Fibroblast of upper back skin (primary cell): ENCODE data around the gene GJC2.

Experiments
- DNase-seq: peaks from one replicate; pipeline ENCODE4 v3.0.0-alpha.2; 2013

GJC2 gene

DNA sequence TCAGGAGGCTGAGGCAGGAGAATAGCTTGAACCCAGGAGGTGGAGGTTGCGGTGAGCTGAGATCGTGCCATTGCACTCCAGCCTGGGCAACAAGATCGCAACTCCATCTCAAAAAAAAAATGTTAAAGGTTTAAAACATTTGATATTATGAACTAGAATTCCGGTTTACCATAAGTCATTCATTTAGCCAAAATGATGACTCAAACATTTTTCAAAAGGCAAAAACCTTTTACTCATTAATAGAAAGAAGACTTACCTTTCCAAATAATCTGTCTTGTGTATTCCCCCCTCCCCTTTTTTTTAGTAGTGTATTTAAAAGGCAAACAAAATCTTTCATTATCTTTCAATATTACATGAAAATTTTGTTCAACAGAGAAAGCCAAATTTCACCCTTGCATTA lies 32.4 kb upstream of the GJC2 start:
- DNase-seq = no peak

DNA sequence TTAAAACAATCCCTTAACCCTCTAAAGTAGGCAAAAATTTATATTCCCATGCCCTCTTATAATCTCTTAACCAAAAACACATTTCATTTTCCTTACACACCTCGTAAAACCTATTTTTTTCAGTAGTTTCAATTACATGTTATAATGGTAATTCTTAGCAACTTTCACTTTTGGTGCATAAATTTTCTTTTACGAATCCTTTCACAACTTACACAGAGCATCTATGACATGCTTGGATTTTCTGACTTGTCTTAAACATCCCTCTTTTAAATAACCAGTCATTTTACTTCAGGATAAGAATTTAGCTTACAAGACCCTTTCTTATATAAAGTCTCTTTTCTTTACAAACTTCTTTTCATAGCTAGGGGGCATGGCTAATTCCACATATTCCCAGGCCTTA lies 31.7 kb upstream of the GJC2 start:
- no peak for DNase-seq

DNA sequence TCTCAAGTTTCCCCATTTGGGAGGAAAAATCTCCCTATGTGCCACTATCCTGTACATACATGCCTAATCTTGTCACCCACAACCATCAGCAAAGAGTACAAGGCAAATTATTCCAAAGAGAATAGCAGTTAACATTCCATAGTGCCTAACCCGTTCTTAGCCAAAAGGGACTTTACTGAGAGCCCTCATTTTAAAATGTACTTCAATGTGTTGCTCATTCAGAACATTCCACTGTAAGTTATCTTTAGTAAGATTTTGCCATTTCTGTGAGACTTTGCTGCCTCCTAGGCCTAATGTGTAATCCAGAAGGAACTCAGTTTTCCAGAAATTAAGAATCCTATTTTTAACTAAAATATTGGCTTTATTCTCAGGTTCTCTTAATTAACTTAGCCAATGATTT lies 29.4 kb upstream of the GJC2 start:
- no peak for DNase-seq

DNA sequence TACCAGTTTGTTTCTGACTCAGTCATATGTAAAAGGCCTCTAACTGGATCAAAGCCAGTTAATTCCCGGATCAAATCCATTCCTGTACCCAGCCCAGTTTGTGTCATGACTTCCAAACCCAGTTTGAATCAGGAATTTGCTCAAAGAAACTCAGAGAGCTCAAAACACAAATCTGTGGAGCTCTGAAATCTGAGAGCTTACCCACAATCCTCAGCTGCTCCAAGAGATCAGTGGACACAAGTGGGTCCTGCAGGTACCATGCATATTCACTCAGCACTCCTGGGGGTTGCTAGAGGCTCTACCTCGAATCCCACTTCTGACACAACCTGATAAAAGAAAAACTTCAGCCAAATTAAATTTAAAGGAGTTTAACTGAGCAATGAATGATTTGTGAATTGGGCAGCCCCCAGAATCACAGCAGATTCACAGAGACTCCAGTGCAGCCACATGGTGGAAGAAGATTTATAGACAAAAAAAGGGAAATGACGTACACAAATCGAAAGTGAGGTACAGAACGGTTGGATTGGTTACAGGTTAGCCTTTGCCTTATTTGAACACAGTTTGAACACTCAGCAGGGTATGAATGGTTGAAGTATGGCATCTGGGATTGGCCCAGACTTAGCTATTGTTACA lies 28.8 kb upstream of the GJC2 start:
- no peak for DNase-seq

DNA sequence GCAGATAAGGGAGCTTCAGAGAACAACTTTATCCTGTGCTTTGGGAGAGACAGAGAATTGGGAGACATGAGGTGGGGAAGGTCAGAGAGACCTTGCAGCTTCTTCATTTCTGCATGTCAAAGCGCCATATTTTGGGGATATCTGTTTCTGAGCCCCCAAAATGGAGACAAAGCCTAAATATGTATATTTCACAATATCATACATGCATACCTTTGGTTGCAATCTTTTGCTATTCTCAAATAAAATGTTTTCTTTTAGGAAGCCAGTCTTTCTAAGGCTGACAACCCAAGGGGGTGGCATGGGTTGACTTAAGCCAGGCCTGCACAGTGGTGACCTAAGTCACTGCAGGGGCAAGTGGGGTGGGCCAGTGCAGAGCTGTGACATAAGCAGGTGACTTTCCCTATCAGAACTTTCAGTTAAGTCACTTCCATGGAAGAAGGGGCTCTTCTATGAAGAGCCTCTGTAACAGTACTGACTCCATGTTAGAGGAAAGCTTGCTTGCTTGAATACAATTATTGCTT lies 26.7 kb upstream of the GJC2 start:
- DNase-seq = no peak

DNA sequence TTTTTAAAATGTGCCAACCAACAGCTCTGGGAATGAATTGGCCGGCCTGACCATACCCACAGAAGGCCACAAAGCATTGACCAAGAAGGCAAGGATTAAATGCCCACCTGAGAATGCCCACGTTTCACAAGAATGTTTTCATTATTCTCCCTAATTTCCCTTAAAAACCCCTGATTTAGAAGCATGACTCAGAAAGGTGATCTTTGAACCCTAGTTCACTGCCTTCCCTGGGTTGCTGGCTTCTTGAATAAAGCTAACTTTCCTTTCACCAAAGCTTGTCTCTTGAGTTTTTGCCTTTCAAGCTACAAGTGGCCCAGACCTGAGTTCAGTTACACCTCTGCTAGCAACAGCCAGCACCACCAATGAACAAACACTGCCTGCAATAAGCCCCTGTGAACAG lies 26.2 kb upstream of the GJC2 start:
- no peak for DNase-seq

- no peak for DNase-seq
Observed at GRCh38 chr1:228125185-228125584, 24.5 kb upstream of the GJC2 start.

DNA sequence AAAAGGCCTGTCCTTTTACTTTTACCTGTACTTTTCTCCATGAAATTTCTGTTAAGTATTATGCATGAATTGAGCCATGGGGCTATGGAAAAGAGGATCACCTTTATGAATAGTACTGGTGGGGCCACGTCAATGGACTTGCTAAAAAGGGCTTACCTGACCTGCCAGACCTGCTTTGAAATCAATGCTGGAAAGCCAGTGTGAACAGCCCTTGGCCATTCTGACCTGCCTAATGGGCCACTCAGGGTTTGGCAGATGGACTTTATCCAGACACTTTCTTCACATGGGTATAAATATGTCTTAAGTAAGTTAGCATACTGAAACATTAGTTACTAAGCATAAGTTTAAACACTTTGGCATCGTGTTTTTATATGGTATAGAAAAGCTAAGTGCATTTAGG lies 18.0 kb upstream of the GJC2 start:
- no peak for DNase-seq

DNA sequence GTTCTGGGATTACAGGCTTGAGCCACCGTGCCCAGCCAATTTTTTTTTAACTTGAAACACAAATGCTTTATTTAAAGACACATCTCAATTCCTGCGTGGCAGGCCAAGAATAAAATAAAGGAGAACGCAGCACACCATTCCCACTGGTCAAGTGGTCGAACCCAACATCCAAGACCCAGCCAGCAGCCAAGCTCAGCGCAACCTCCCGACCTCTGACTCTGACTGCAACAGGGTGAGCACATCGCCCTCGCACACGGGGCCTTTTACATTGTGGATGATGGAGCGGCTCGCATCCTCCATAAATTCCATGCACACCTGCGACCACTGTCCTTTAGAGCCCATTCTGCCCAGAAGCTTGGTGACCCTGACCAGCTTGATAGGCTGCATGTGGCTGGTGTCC lies 15.1 kb upstream of the GJC2 start:
- no peak for DNase-seq

GRCh38 chr1:228136901-228137300 lies 12.8 kb upstream of the GJC2 start:
- no peak for DNase-seq

DNA sequence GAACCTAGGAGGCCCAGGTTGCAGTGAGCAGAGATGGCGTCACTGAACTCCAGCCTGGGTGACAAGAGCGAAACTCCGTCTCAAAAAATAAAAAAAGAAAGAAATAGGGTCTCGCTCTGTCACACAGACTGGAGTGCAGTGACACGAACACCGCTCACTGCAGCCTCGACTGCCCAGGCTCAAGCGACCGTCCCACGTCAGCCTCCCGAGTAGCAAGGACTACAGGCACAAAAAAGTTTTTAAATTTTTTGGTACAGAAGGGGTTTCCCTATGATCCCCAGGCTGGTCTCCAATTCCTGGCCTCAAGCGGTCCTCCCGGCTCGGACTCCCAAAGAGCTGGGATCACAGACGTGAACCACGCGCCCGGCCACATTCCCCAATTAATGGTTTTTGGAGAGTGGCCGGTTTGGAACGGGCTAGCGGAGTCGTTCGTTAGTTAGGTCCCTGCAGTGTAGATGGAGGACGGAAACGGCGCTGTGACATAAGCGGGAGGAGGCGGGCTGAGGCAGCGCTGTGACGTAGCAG lies 10.3 kb upstream of the GJC2 start:
- no peak for DNase-seq

DNA sequence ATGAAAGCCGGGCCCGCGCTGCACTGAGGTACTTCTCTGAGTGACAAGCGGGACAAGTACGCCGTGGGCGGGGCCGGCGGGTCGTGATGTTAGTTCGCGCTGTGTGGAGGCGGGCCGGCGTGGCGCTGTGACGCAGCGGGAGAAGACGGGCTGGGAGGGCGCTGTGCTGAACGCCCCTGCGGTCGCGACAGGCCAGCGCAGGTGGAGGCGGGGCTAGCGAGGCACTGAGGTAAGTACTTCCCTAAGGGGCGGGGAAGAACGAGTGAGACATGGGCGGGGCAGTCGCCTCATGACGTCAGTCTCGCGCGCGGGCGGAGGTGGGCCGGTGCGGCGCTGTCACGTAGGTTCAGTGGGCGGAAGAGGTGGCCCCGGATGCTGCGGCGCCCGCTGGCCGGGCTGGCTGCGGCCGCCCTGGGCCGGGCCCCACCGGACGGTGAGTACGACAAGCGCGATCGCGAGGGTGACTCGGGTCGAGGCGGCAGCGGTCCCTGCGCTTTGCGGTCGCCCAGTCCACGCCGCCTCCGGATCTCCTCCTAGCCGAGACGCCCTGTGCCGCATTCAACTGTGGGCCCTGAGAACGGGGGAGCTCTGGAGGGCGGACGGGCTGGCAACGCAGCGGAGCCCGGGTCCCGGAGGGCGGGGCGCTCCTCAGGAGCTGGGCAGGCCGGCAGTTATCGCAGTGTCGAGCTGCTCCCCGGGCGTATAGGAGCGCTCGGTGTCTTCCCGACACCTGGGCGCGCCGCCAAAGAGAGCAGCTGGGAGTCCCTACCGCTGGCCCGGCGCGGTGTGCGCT lies 9.6 kb upstream of the GJC2 start, which contains the start of gene GUK1:
Gene GUK1, plus strand, starts transcription at position 349 of the 793 bp plus-strand sequence. Its CDS starts 24 bp downstream, at position 373.
- DNase-seq = peak; percentile 99

DNA sequence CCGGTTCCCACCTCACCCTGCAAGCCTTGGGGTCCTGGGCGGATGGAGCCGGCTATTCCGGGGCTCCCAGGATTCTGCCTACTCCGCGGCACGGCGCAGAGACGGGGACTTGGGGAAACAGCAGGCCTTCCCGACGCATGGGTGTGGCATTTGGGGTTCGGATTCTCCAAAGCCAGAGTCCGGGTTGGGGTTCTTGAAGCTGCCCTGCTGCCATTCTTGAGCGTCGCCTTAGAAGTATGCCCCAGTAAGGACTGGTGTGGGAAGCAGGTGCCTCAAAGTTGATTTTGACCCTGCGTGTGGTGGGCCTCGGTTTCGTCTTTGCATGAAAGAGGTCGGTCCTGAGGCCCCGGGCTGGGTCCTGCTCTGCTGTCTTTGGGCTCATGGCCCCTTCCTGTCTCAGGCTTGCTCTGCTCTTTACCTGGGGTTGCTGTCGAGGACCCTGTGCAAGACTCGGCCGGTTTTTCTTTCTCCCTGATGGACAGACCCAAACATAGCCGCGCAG lies 9.0 kb upstream of the GJC2 start:
- DNase-seq = no peak

DNA sequence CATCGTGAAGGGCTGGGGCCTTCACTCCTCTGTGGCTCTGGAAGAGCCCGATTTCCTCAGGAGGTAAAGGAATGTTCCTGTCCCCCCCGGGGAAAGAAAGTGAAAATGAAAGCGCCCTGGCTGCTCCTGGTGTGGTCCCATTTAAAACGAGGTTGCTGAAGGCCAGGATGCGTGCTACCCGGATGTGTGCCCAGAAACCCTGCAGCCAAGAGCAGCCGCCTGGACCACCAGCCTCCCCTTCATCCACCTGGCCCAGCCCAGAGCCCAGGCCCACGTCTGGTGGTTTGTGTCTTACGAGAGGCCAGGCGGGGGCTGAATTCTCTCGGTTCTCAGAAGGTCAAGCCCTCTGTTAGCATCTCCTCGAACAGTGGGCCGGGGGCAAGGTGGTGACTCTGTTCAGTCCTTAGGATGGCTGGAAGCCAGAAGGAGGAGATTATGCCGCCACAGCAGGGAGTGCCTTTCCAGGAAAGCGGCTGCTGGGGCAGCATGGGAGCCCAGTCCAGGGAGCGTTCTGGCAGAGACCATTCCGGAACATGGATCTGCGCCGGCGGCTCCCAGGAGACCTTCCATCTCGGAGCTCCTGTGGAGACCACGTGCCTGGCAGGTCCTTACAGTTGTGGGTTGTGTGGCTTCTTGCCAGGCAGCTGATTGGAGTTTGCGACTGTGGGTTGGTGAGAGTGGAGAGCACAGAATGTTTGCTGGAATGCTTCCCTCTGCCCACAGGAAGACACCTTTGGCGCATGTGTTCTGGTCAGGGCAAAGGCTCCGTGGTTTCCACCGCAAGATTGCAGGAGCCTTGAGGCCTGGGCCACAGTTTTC lies 8.3 kb upstream of the GJC2 start:
- DNase-seq = peak; percentile 44

DNA sequence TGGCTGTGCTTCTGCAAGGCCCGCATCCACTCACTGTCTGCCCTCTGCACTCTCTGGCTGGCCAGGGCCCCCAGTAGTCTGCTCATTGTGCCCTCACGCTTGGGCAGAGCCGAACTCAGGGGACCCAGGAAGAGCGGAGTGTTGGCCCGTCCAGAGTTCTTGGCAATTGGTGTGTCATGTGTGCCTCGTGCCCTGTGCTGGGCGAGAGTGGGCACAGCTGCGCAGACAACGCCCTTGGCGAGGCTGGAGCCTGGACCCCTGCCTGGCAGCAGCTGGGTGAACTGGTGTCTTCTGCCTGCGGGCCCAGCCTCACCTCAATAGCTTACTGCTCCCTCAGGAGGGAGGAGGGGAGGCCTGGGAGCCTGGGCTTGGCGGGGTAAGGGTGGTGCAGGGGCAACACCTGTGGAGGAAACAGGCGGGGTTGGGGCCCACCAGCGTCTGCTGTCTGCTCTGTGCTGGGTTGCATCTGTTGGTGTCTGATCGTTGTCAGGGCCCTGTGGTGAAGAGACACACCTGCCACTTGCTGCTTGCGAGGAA lies 7.5 kb upstream of the GJC2 start:
- no peak for DNase-seq

DNA sequence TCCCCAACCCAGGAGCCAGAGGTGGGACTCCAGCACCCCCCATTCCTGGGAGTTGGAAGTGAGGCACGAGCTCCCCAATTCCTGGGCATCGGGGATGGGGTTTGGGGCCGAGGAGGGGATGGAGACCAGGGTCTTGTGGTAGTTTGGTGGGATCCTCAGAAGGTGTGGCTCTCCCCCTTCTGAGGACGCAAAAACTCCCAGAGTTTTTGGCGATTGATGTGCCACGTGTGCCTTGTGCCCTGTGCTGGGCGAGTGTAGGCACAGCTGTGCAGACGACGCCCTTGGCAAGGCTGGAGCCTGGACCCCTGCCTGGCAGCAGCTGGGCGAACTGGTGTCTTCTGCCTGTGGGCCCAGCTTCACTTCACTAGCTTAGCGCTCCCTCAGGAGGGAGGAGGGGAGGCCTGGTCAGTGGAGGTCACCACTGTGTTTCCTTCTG lies 7.0 kb upstream of the GJC2 start:
- DNase-seq = no peak

GRCh38 chr1:228143480-228144192 lies 6.1 kb upstream of the GJC2 start:
- DNase-seq = no peak

GRCh38 chr1:228144193-228144992 lies 5.3 kb upstream of the GJC2 start:
- DNase-seq = no peak

- DNase-seq = no peak
Observed at GRCh38 chr1:228144993-228145343, 4.8 kb upstream of the GJC2 start.

DNA sequence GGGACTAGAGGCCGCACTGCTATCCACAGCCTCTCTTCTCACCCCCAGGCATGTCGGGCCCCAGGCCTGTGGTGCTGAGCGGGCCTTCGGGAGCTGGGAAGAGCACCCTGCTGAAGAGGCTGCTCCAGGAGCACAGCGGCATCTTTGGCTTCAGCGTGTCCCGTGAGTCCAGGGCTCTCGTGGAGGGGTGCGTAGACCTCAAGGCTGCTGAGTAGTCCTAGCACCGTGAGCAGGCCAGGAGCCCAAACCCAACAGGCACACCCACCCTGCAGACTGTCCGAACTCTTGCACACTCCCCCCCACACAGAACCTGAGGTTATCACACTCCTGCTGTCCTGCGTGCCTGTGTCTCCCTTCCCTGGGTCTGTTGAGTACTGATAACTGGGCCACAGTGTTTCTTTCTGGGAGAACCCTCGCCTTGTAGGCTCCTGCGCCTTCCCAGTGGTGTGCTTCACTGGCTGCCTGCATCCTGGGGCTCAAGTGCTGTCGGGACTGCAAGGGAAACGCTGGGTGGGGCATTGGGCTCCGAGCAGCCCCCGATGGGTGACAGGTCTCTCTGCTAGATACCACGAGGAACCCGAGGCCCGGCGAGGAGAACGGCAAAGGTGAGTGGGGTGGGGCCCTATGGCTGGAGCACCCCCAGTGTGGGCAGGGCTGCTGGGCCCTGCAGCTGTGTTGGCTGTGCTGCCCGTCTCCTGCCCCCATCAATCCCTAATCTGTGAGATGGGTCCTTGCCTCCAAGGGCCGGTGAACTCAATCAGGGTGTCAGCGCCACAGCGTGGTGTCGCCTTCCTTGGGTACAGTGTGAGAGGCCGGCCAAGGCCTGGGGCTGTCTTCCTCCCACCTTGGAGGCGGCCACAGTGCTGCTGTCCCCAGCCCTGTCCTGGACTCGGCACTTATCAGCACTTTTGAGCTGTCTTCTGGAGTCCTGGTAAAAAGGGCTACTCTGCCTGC lies 4.0 kb upstream of the GJC2 start:
- DNase-seq = no peak
